ENCODE measurements around the gene USP54.

USP54 gene

GRCh38 chr10:73522263-73522662 is 68.9 kb downstream of the USP54 start:
- TF ChIP-seq CTCF (IDR thresholded peaks at IDR 0.05; ENCODE audit: low read depth, low read length) = no peak
- DNase-seq (ENCODE audit: extremely low read depth, low read depth) = no peak

- DNase-seq (ENCODE audit: extremely low read depth, low read depth) = no peak
- TF ChIP-seq CTCF (IDR thresholded peaks at IDR 0.05; ENCODE audit: low read depth, low read length) = no peak
Measured at GRCh38 chr10:73519336-73519735, 71.8 kb downstream of the USP54 start.

GRCh38 chr10:73517166-73517888 is 73.8 kb downstream of the USP54 start:
- DNase-seq (ENCODE audit: extremely low read depth, low read depth) = no peak
- TF ChIP-seq CTCF (IDR thresholded peaks at IDR 0.05; ENCODE audit: low read depth, low read length) = no peak

- no peak for TF ChIP-seq CTCF (IDR thresholded peaks at IDR 0.05; ENCODE audit: low read depth, low read length)
- no peak for DNase-seq (ENCODE audit: extremely low read depth, low read depth)
Measured at GRCh38 chr10:73512207-73512743, 78.9 kb downstream of the USP54 start.

GRCh38 chr10:73509695-73510094 is 81.4 kb downstream of the USP54 start:
- no peak for TF ChIP-seq CTCF (IDR thresholded peaks at IDR 0.05; ENCODE audit: low read depth, low read length)
- DNase-seq (ENCODE audit: extremely low read depth, low read depth) = no peak

GRCh38 chr10:73506491-73506890 is 84.7 kb downstream of the USP54 start:
- TF ChIP-seq CTCF (IDR thresholded peaks at IDR 0.05; ENCODE audit: low read depth, low read length) = no peak

GRCh38 chr10:73506074-73506473 is 85.1 kb downstream of the USP54 start:
- TF ChIP-seq CTCF (IDR thresholded peaks at IDR 0.05; ENCODE audit: low read depth, low read length) = no peak
- DNase-seq (ENCODE audit: extremely low read depth, low read depth) = no peak

More at GRCh38 chr10:73506491-73506890, 84.7 kb downstream of the USP54 start:
- no peak for DNase-seq (ENCODE audit: extremely low read depth, low read depth)

Data from AG09319 (cell line).